HepG2 (cell line): ENCODE data around the gene RNU6-8. TPM values are rescaled to one million over a fixed set of nuclear protein-coding genes. Genes with fewer than 3 reads are reported as not detected.
A peak's percentile ranks its signal among the peaks of the same experiment; 100 is the strongest.

Experiments
- CBFB ChIP-seq: sonication (generic); formaldehyde crosslinking; IDR thresholded peaks from 2 replicates; pipeline ENCODE4 v1.4.0; 2020; ENCODE audit warnings: missing genetic modification reagents
- CBX2 ChIP-seq, 2 experiments: fragments of 200-600 bp in 1 of 2; sonication (generic); formaldehyde crosslinking in 1 of 2; IDR thresholded peaks; 2 replicates each; pipeline versions ENCODE4 v1.7.0 to v1.8.1; 2018 to 2022; ENCODE audit warnings: low read depth in 2 of 2, low read length in 1 of 2, mild to moderate bottlenecking in 1 of 2, missing genetic modification reagents in 1 of 2
- GZF1 ChIP-seq: sonication (generic); formaldehyde crosslinking; IDR thresholded peaks from 2 replicates; pipeline ENCODE4 v1.5.1; 2020; ENCODE audit warnings: mild to moderate bottlenecking, missing genetic modification reagents
- HNRNPL ChIP-seq: fragments of 200-400 bp; formaldehyde crosslinking; IDR thresholded peaks from 2 replicates; pipeline ENCODE4 v1.6.1; 2017; ENCODE audit warnings: mild to moderate bottlenecking, low read depth, low read length
- KLF12 ChIP-seq: sonication (generic); formaldehyde crosslinking; IDR thresholded peaks from 2 replicates; pipeline ENCODE4 v1.4.0; 2020; ENCODE audit warnings: missing genetic modification reagents, borderline replicate concordance
- RELA ChIP-seq: sonication (generic); formaldehyde crosslinking; IDR thresholded peaks from 2 replicates; pipeline ENCODE4 v1.4.0; 2020; ENCODE audit warnings: missing genetic modification reagents
- RNF2 ChIP-seq: fragments of 450-650 bp; conservative IDR thresholded peaks from 2 replicates; pipeline ENCODE4 v1.6.1; 2016; ENCODE audit warnings: low read depth
- ZBTB1 ChIP-seq: sonication (generic); formaldehyde crosslinking; IDR thresholded peaks from 2 replicates; pipeline ENCODE4 v1.4.0; 2020; ENCODE audit warnings: missing genetic modification reagents, borderline replicate concordance
- ZBTB7B ChIP-seq: sonication (generic); formaldehyde crosslinking; IDR thresholded peaks from 2 replicates; pipeline ENCODE4 v1.4.0; 2020; ENCODE audit warnings: missing genetic modification reagents
- ZNF572 ChIP-seq: sonication (generic); formaldehyde crosslinking; IDR thresholded peaks from 2 replicates; pipeline ENCODE4 v1.5.1; 2020; ENCODE audit warnings: mild to moderate bottlenecking, missing genetic modification reagents
- ZNF761 ChIP-seq: sonication (generic); formaldehyde crosslinking; conservative IDR thresholded peaks from 2 replicates; pipeline ENCODE4 v1.4.0; 2020; ENCODE audit warnings: mild to moderate bottlenecking, missing genetic modification reagents
- ZNF780A ChIP-seq: sonication (generic); formaldehyde crosslinking; IDR thresholded peaks from 2 replicates; pipeline ENCODE4 v1.8.0; 2022; ENCODE audit warnings: mild to moderate bottlenecking, missing genetic modification reagents, moderate library complexity
- ZNF792 ChIP-seq: IDR thresholded peaks from 2 replicates; pipeline ENCODE4 v1.6.1; 2016
- polyA plus RNA-seq, 8 experiments: library from polyadenylated mRNA; depleted of rRNA in 3 of 8; stranded (reverse) in 7 of 8; unstranded in 1 of 8; fragments of >200 nt; fragmentation: Illumina TruSeq in 4 of 8; extraction: Trizol in 4 of 8; gene quantifications; 2 replicates each; pipeline versions ENCODE4 v1.2.1 to v1.2.3, GENCODE V29; 2011 to 2016; ENCODE audit warnings: low read depth in 4 of 8, missing spikeins in 1 of 8, mixed read lengths in 1 of 8; ENCODE audit not compliant: insufficient read depth in 1 of 8
- total RNA-seq, 5 experiments: library from RNA; depleted of rRNA; stranded (reverse); fragments of >200 nt; fragmentation: Illumina TruSeq; extraction: Trizol; gene quantifications; 2 replicates each; pipeline ENCODE4 v1.2.3, GENCODE V29; 2016; ENCODE audit warnings: low read depth in 1 of 5
- TF ChIP-seq, protein P1 (sequence below): sonication (generic); formaldehyde crosslinking; IDR thresholded peaks from 2 replicates; pipeline ENCODE4 v1.4.0; 2020; ENCODE audit warnings: missing genetic modification reagents
- TF ChIP-seq, protein P2 (sequence below): IDR thresholded peaks from 2 replicates; pipeline ENCODE4 v1.6.1; 2016; ENCODE audit warnings: low read depth, missing genetic modification reagents, missing compliant biosample characterization
- TF ChIP-seq, protein P3 (sequence below): sonication (generic); formaldehyde crosslinking; IDR thresholded peaks from 2 replicates; pipeline ENCODE4 v1.9.0; 2021; ENCODE audit warnings: missing genetic modification reagents, borderline replicate concordance
- TF ChIP-seq, protein P4 (sequence below), 2 experiments: sonication (generic) in 1 of 2; formaldehyde crosslinking in 1 of 2; IDR thresholded peaks; 2 replicates each; pipeline versions ENCODE4 v1.4.0 to v1.6.1; 2018 to 2020; ENCODE audit warnings: missing genetic modification reagents in 2 of 2, borderline replicate concordance in 1 of 2, low read depth in 1 of 2, mild to moderate bottlenecking in 1 of 2, missing biosample characterization in 1 of 2

The RNU6-8 gene
- total and polyA plus RNA-seq, 2 of the 13 experiments (the other 11 are each of a cell fraction or from before 2014, with no cell fraction given) = under 0.01 TPM; not detected in 1

DNA sequence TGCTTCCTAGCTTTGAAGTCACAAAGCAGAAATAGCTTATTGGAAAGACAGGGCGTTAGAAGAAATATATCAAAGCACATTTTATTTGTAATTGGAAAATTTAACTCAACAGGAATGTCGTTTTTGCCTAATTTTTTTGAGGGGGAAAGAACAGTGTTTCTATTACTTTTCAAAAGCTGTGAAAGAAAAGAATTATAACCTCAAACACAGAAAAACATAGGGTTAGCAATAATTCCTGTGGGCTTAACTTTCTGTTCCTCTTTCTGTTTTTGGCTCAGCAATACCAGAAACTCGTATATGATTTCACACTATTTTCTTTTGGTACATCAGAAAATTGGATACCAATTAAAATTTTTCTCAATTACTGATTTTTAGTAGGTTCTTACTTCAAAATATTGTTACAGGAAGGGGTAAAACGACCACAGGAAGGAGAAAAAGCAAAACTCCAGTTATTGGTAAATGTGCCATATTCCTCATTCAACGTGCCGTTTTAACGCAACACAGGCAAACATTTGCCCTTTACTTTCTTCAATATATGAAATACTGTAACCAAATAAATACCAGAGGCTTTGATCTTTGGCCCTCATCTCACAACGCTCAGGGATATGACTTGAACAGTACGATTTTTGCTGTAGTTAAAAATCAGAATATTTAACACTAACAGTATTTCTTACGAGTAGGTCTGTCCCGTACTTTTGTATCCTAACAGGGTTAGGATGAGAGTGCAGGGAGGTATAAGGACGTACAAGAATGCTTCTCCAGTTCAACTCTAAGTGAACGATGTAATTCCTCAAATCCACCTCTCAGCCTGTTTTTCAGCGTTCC, 2.5 kb downstream of the RNU6-8 start (continued):
- TF ChIP-seq, protein P1, sequence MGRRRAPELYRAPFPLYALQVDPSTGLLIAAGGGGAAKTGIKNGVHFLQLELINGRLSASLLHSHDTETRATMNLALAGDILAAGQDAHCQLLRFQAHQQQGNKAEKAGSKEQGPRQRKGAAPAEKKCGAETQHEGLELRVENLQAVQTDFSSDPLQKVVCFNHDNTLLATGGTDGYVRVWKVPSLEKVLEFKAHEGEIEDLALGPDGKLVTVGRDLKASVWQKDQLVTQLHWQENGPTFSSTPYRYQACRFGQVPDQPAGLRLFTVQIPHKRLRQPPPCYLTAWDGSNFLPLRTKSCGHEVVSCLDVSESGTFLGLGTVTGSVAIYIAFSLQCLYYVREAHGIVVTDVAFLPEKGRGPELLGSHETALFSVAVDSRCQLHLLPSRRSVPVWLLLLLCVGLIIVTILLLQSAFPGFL (CRISPR knock-in tag) = 0 out of 2 replicates have a peak, but pooled peaks have one; percentile 46
- no peak for TF ChIP-seq GZF1 (CRISPR knock-in tag)
- no peak for TF ChIP-seq HNRNPL
- no peak for TF ChIP-seq ZNF761 (CRISPR knock-in tag)
- no peak for TF ChIP-seq ZNF572
- TF ChIP-seq ZNF792 = no peak
- no peak for TF ChIP-seq ZNF780A (CRISPR knock-in tag)
- TF ChIP-seq ZBTB7B (CRISPR knock-in tag) = no peak
- TF ChIP-seq RELA (CRISPR knock-in tag) = 0 out of 2 replicates have a peak, but pooled peaks have one; percentile 25
- 0 out of 2 replicates have a peak, but pooled peaks have one; percentile 43 for TF ChIP-seq CBX2 (IDR thresholded peaks at IDR 0.05; ENCODE audit: low read depth, low read length)
- TF ChIP-seq CBX2 (CRISPR knock-in tag; IDR thresholded peaks at IDR 0.05; ENCODE audit: low read depth) = no peak
- TF ChIP-seq ZBTB1 (CRISPR knock-in tag) = no peak
- TF ChIP-seq, protein P2, sequence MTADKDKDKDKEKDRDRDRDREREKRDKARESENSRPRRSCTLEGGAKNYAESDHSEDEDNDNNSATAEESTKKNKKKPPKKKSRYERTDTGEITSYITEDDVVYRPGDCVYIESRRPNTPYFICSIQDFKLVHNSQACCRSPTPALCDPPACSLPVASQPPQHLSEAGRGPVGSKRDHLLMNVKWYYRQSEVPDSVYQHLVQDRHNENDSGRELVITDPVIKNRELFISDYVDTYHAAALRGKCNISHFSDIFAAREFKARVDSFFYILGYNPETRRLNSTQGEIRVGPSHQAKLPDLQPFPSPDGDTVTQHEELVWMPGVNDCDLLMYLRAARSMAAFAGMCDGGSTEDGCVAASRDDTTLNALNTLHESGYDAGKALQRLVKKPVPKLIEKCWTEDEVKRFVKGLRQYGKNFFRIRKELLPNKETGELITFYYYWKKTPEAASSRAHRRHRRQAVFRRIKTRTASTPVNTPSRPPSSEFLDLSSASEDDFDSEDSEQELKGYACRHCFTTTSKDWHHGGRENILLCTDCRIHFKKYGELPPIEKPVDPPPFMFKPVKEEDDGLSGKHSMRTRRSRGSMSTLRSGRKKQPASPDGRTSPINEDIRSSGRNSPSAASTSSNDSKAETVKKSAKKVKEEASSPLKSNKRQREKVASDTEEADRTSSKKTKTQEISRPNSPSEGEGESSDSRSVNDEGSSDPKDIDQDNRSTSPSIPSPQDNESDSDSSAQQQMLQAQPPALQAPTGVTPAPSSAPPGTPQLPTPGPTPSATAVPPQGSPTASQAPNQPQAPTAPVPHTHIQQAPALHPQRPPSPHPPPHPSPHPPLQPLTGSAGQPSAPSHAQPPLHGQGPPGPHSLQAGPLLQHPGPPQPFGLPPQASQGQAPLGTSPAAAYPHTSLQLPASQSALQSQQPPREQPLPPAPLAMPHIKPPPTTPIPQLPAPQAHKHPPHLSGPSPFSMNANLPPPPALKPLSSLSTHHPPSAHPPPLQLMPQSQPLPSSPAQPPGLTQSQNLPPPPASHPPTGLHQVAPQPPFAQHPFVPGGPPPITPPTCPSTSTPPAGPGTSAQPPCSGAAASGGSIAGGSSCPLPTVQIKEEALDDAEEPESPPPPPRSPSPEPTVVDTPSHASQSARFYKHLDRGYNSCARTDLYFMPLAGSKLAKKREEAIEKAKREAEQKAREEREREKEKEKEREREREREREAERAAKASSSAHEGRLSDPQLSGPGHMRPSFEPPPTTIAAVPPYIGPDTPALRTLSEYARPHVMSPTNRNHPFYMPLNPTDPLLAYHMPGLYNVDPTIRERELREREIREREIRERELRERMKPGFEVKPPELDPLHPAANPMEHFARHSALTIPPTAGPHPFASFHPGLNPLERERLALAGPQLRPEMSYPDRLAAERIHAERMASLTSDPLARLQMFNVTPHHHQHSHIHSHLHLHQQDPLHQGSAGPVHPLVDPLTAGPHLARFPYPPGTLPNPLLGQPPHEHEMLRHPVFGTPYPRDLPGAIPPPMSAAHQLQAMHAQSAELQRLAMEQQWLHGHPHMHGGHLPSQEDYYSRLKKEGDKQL (CRISPR knock-in tag) = no peak; the same call in 1 of the 2 replicates
- TF ChIP-seq CBFB (CRISPR knock-in tag) = no peak
- TF ChIP-seq, protein P3, sequence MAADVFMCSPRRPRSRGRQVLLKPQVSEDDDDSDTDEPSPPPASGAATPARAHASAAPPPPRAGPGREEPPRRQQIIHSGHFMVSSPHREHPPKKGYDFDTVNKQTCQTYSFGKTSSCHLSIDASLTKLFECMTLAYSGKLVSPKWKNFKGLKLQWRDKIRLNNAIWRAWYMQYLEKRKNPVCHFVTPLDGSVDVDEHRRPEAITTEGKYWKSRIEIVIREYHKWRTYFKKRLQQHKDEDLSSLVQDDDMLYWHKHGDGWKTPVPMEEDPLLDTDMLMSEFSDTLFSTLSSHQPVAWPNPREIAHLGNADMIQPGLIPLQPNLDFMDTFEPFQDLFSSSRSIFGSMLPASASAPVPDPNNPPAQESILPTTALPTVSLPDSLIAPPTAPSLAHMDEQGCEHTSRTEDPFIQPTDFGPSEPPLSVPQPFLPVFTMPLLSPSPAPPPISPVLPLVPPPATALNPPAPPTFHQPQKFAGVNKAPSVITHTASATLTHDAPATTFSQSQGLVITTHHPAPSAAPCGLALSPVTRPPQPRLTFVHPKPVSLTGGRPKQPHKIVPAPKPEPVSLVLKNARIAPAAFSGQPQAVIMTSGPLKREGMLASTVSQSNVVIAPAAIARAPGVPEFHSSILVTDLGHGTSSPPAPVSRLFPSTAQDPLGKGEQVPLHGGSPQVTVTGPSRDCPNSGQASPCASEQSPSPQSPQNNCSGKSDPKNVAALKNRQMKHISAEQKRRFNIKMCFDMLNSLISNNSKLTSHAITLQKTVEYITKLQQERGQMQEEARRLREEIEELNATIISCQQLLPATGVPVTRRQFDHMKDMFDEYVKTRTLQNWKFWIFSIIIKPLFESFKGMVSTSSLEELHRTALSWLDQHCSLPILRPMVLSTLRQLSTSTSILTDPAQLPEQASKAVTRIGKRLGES (CRISPR knock-in tag) = no peak
- no peak for TF ChIP-seq RNF2
- TF ChIP-seq, protein P4, sequence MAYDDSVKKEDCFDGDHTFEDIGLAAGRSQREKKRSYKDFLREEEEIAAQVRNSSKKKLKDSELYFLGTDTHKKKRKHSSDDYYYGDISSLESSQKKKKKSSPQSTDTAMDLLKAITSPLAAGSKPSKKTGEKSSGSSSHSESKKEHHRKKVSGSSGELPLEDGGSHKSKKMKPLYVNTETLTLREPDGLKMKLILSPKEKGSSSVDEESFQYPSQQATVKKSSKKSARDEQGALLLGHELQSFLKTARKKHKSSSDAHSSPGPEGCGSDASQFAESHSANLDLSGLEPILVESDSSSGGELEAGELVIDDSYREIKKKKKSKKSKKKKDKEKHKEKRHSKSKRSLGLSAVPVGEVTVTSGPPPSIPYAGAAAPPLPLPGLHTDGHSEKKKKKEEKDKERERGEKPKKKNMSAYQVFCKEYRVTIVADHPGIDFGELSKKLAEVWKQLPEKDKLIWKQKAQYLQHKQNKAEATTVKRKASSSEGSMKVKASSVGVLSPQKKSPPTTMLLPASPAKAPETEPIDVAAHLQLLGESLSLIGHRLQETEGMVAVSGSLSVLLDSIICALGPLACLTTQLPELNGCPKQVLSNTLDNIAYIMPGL (CRISPR knock-in tag; IDR thresholded peaks at IDR 0.05; ENCODE audit: borderline replicate concordance in 1 of 2, low read depth in 1 of 2) = no peak
- peak; percentile 59 for TF ChIP-seq KLF12
